Activated CD4-positive, alpha-beta T cell treated with anti-CD3 and anti-CD28 coated beads for 36 hours (primary cell): Measurements from ENCODE around the gene DLX3. TPM values are rescaled to one million over a fixed set of nuclear protein-coding genes. Genes with fewer than 3 reads are reported as not detected.

Source experiments
- total RNA-seq, 2 experiments: library from RNA; stranded (reverse); gene quantifications; one replicate each; pipeline ENCODE4 v1.2.3, GENCODE V29; 2021

The DLX3 gene
- total RNA-seq, 2 experiments from 2014 or later, result 0.09 TPM; not detected in 1

Other genes starting within 250 kb of the DLX3 start
- gene FAM117A, start 231.1 kb downstream of the DLX3 start, total RNA-seq, result 10 to 100 TPM; 14.1 to 15.4 TPM
- gene KAT7, start 206.5 kb downstream of the DLX3 start, total RNA-seq, result 10 to 100 TPM; 63.5 to 93.0 TPM
- not detected for gene TAC4, start 147.2 kb downstream of the DLX3 start, total RNA-seq
- under 1 TPM; 0.85 to 0.86 TPM for gene DLX4, start 26.0 kb downstream of the DLX3 start, total RNA-seq
- 1 to 10 TPM; 6.8 to 7.8 TPM for gene ITGA3, start 60.9 kb upstream of the DLX3 start, total RNA-seq
- gene PDK2, start 100.1 kb upstream of the DLX3 start, total RNA-seq, result 10 to 100 TPM in 1 of 2 experiments, 1 to 10 TPM in 1; 9.8 to 16.2 TPM
- gene SAMD14, start 134.9 kb upstream of the DLX3 start, total RNA-seq, result 1 to 10 TPM in 1 of 2 experiments, under 1 TPM in 1; 0.77 to 1.1 TPM
- 10 to 100 TPM; 61.1 to 64.0 TPM for gene PPP1R9B, start 155.5 kb upstream of the DLX3 start, total RNA-seq
- gene SGCA, start 170.8 kb upstream of the DLX3 start, total RNA-seq, result under 1 TPM in 1 of 2 experiments, not detected in 1; 0.26 TPM
- gene COL1A1, start 206.4 kb upstream of the DLX3 start, total RNA-seq, result under 1 TPM; 0.55 to 0.70 TPM